HPDE6-E6E7 (cell line): ENCODE data around the gene SLC4A9.
A peak's percentile ranks its signal among the peaks of the same experiment; 100 is the strongest.
"Not testable (repeated sequence)": the region's sequence is repeated elsewhere in the genome, so short reads cannot be mapped to it uniquely, and the experiment has no call there.

Source experiments
- DNase-seq: peaks from one replicate; pipeline ENCODE4 v3.0.0; 2011; ENCODE audit warnings: missing footprints; ENCODE audit errors: extremely low spot score

The SLC4A9 gene

GRCh38 chr5:140398379-140398811 lies 38.4 kb downstream of the SLC4A9 start:
- DNase-seq, result peak; percentile 45

- no peak for DNase-seq
Observed at GRCh38 chr5:140399979-140400729, 40.2 kb downstream of the SLC4A9 start.

GRCh38 chr5:140400730-140401361 lies 40.9 kb downstream of the SLC4A9 start:
- peak; percentile 97 for DNase-seq

- peak; percentile 90 for DNase-seq
Observed at GRCh38 chr5:140401362-140402257, 41.6 kb downstream of the SLC4A9 start, which contains the start of gene ANKHD1. TSS of gene ANKHD1 (plus strand) at chr5:140401833. CDS start at chr5:140401968, 135 bp downstream.

GRCh38 chr5:140402258-140403074 lies 42.5 kb downstream of the SLC4A9 start:
- no peak for DNase-seq

- no peak for DNase-seq
Observed at GRCh38 chr5:140403613-140404012, 43.6 kb downstream of the SLC4A9 start.

- peak; percentile 9 for DNase-seq
Observed at GRCh38 chr5:140408750-140409241, 48.8 kb downstream of the SLC4A9 start.

- no peak for DNase-seq
Observed at GRCh38 chr5:140413230-140413629, 53.2 kb downstream of the SLC4A9 start.

- DNase-seq, result no peak
Observed at GRCh38 chr5:140417235-140417634, 57.2 kb downstream of the SLC4A9 start.

GRCh38 chr5:140418862-140419520 lies 59.0 kb downstream of the SLC4A9 start:
- no peak for DNase-seq

GRCh38 chr5:140420226-140420570 lies 60.2 kb downstream of the SLC4A9 start:
- no peak for DNase-seq

- no peak for DNase-seq
Observed at GRCh38 chr5:140420665-140421361, 60.8 kb downstream of the SLC4A9 start.

- not testable (repeated sequence) for DNase-seq
Observed at GRCh38 chr5:140421375-140421774, 61.4 kb downstream of the SLC4A9 start.

GRCh38 chr5:140423609-140424008 lies 63.6 kb downstream of the SLC4A9 start:
- no peak for DNase-seq

GRCh38 chr5:140424135-140424534 lies 64.1 kb downstream of the SLC4A9 start:
- DNase-seq, result no peak
